Panc1 (cell line): ENCODE measurements around the gene UCP3. TPM values are rescaled to one million over a fixed set of nuclear protein-coding genes. Genes with fewer than 3 reads are reported as not detected.

ENCODE experiments used
- ATAC-seq: fragments of 200-7000 bp; cut with Tn5 transposase; 2 replicates; pipeline ENCODE4 v1.9.1; 2020; ENCODE audit warnings: mild to moderate bottlenecking, moderate library complexity
- BruUV-seq: library from RNA; stranded (reverse); fragments of 400-500 nt; replicated peaks from 2 replicates; lab custom pipeline; 2021; lab: Mats Ljungman, UMichigan
- CTCF ChIA-PET: fragments of 300-600 bp; sonication (Branson Sonifier 250); formaldehyde crosslinking; loops from one replicate; lab custom pipeline; 2022; ENCODE audit warnings: antibody characterized with exemption; lab: Charles Lee
- POLR2A ChIA-PET: fragments of 300-600 bp; sonication (Branson Sonifier 250); formaldehyde crosslinking; loops from one replicate; lab custom pipeline; 2022; ENCODE audit warnings: antibody characterized with exemption; lab: Charles Lee
- DNase-seq: peaks from one replicate; pipeline ENCODE4 v3.0.0-alpha.2; 2010; ENCODE audit warnings: low read depth, low spot score
- H3K27ac ChIP-seq: 2 replicates; pipeline ENCODE4 v1.5.1; 2011; ENCODE audit warnings: mild to moderate bottlenecking, low read length, inconsistent platforms
- H3K27me3 ChIP-seq: fragments of 200-500 bp; sonication (Bioruptor generic); 2 replicates; pipeline ENCODE4 v1.6.0; 2014; ENCODE audit warnings: low read length, inconsistent platforms; ENCODE audit not compliant: control insufficient read depth, insufficient read depth
- H3K36me3 ChIP-seq: fragments of 200-500 bp; sonication (Bioruptor generic); 2 replicates; pipeline ENCODE4 v1.5.1; 2014; ENCODE audit warnings: inconsistent platforms, mild to moderate bottlenecking, low read length, moderate library complexity; ENCODE audit not compliant: control insufficient read depth, insufficient read depth
- H3K4me1 ChIP-seq: 2 replicates; pipeline ENCODE4 v1.5.1; 2011; ENCODE audit warnings: inconsistent platforms, mild to moderate bottlenecking, low read length, moderate library complexity; ENCODE audit not compliant: control insufficient read depth, insufficient read depth
- H3K4me3 ChIP-seq, 2 experiments: 2 replicates each; pipeline ENCODE4 v1.5.1; 2011 to 2012; ENCODE audit warnings: low read depth in 2 of 2, low read length in 2 of 2, mild to moderate bottlenecking in 2 of 2, inconsistent platforms in 1 of 2, moderate library complexity in 1 of 2
- H3K9me3 ChIP-seq: fragments of 200-500 bp; sonication (Bioruptor generic); 2 replicates; pipeline ENCODE4 v1.5.1; 2014; ENCODE audit warnings: low read depth, mild to moderate bottlenecking, inconsistent platforms, low read length, moderate library complexity; ENCODE audit not compliant: control insufficient read depth, insufficient read depth
- POLR2AphosphoS5 ChIP-seq: IDR thresholded peaks from 2 replicates; pipeline ENCODE4 v1.6.1; 2012; ENCODE audit warnings: mild to moderate bottlenecking, low read depth, low read length, moderate library complexity
- SIN3A ChIP-seq: IDR thresholded peaks from 2 replicates; pipeline ENCODE4 v1.6.1; 2012; ENCODE audit warnings: low read depth, mild to moderate bottlenecking, low read length, moderate library complexity, borderline replicate concordance; ENCODE audit not compliant: insufficient read depth
- TCF7L2 ChIP-seq: IDR thresholded peaks from 2 replicates; pipeline ENCODE4 v1.6.1; 2011; ENCODE audit warnings: mild to moderate bottlenecking, low read depth, low read length, inconsistent platforms
- in situ Hi-C: cut with HindIII; loops from 2 replicates; pipeline ENCODE4 v1.10.0; 2016; ENCODE audit warnings: low sequenced_read_pairs, low pct_unique_long_range_greater_than_20kb
- intact Hi-C: fragments of 100-400 bp; cut with micrococcal nuclease; formaldehyde crosslinking; loops from one replicate; pipeline ENCODE4 v1.10.0; 2022; ENCODE audit not compliant: unreplicated experiment
- total RNA-seq: library from RNA; stranded (reverse); gene quantifications from one replicate; pipeline ENCODE4 v1.2.1, GENCODE V29; 2021; ENCODE audit not compliant: unreplicated experiment
- TF ChIP-seq, protein P1 (sequence below): fragments of 450-650 bp; IDR thresholded peaks from 2 replicates; pipeline ENCODE4 v1.5.1; 2017; ENCODE audit warnings: mild to moderate bottlenecking
- TF ChIP-seq, protein P2 (sequence below), 2 experiments: IDR thresholded peaks; 2 replicates each; pipeline ENCODE4 v1.6.1; 2011 to 2012; ENCODE audit warnings: low read depth in 2 of 2, control low read depth in 1 of 2, low read length in 1 of 2, mild to moderate bottlenecking in 1 of 2, moderate library complexity in 1 of 2; ENCODE audit not compliant: insufficient read depth in 1 of 2

UCP3 gene
- total RNA-seq, 1 experiment from 2014 or later, result 0.46 TPM

DNA sequence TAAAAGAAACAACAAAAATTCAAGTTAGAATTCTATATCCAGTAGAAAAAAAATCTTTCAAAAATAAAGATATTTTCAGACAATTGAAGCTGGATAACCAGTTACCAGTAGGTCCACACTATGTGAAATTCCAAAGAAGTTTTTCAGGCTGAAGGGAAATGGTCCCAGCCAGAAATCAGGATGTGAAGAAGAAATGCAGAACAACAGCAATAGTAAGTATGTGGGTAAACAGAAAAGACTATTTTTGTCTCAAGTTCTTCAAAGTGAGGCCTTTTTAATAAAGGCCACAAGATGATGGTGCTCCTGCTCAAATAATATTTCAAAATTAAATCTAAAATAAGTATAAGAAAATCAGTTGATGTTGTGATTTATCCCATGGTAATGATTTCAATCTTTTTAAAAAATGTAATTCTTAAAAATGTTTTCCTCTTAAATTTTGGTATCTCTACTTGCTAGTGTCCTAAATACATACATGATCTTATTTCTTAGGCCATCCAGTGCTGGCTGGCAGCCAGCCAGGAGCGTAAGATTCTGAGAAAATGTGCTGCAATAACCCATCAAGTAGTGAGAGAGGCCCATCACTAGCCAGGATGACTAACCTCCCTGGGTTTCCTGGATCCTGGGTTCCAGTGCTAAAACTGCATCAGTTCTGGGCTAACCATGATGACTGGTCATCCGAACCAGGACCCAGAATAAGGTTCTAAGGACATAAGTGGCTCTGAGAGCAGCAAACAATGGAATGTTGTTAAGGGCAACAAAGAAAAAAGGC is 15.6 kb upstream of the UCP3 start:
- Histone ChIP-seq H3K9me3 (no peaks in the 10 kb centered on the region), H3K4me3 (no peak overlapping the region), H3K27me3 (no peaks in the 10 kb centered on the region), H3K36me3 (no peaks in the 10 kb centered on the region), H3K4me1 (no peaks in the 10 kb centered on the region), H3K27ac (no peak overlapping the region)
- ChIA-PET POLR2A (no interaction called here), CTCF (no interaction called here)
- no TSS peak for BruUV-seq
- in situ Hi-C loops, result no loop called here
- ATAC-seq (no peak), DNase-seq (no peak)
- TF ChIP-seq TCF7L2, result no peak
- TF ChIP-seq POLR2AphosphoS5, result no peak
- TF ChIP-seq, protein P1, sequence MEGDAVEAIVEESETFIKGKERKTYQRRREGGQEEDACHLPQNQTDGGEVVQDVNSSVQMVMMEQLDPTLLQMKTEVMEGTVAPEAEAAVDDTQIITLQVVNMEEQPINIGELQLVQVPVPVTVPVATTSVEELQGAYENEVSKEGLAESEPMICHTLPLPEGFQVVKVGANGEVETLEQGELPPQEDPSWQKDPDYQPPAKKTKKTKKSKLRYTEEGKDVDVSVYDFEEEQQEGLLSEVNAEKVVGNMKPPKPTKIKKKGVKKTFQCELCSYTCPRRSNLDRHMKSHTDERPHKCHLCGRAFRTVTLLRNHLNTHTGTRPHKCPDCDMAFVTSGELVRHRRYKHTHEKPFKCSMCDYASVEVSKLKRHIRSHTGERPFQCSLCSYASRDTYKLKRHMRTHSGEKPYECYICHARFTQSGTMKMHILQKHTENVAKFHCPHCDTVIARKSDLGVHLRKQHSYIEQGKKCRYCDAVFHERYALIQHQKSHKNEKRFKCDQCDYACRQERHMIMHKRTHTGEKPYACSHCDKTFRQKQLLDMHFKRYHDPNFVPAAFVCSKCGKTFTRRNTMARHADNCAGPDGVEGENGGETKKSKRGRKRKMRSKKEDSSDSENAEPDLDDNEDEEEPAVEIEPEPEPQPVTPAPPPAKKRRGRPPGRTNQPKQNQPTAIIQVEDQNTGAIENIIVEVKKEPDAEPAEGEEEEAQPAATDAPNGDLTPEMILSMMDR, result no peak
- TF ChIP-seq SIN3A, result no peak
- TF ChIP-seq, protein P2, sequence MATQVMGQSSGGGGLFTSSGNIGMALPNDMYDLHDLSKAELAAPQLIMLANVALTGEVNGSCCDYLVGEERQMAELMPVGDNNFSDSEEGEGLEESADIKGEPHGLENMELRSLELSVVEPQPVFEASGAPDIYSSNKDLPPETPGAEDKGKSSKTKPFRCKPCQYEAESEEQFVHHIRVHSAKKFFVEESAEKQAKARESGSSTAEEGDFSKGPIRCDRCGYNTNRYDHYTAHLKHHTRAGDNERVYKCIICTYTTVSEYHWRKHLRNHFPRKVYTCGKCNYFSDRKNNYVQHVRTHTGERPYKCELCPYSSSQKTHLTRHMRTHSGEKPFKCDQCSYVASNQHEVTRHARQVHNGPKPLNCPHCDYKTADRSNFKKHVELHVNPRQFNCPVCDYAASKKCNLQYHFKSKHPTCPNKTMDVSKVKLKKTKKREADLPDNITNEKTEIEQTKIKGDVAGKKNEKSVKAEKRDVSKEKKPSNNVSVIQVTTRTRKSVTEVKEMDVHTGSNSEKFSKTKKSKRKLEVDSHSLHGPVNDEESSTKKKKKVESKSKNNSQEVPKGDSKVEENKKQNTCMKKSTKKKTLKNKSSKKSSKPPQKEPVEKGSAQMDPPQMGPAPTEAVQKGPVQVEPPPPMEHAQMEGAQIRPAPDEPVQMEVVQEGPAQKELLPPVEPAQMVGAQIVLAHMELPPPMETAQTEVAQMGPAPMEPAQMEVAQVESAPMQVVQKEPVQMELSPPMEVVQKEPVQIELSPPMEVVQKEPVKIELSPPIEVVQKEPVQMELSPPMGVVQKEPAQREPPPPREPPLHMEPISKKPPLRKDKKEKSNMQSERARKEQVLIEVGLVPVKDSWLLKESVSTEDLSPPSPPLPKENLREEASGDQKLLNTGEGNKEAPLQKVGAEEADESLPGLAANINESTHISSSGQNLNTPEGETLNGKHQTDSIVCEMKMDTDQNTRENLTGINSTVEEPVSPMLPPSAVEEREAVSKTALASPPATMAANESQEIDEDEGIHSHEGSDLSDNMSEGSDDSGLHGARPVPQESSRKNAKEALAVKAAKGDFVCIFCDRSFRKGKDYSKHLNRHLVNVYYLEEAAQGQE (IDR thresholded peaks at IDR 0.05; ENCODE audit: insufficient read depth in 1 of 2, low read depth in 2 of 2, low read length in 1 of 2), result no peak
- intact Hi-C loops, result no loop called here

DNA sequence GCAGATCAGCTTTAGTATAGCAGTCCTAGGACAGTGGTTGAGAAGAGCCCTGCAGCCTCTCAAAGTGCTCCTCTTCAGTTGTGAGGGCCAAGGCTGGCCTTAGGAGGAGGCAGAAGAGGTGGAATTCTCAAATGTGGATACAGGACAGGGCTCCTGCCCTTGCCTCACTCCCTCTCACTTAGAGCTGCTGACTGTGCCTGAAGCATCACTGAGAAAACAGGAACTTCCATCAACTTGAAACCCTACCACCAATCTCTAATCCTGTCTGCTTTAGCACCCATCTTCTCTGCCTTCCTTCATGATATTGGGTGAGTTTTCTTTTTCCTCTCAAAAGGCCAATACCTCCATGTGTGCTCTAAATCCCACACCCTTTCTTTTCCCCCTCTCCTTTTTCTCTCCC is 14.4 kb upstream of the UCP3 start:
- TF ChIP-seq POLR2AphosphoS5 (no peak), TCF7L2 (no peak), SIN3A (no peak)
- TF ChIP-seq, protein P2 (IDR thresholded peaks at IDR 0.05; ENCODE audit: insufficient read depth in 1 of 2, low read depth in 2 of 2, low read length in 1 of 2), result no peak
- TF ChIP-seq, protein P1, result no peak
- Histone ChIP-seq H3K4me3 (no peak overlapping the region), H3K36me3 (no peaks in the 10 kb centered on the region), H3K27me3 (no peaks in the 10 kb centered on the region), H3K9me3 (no peaks in the 10 kb centered on the region), H3K27ac (no peak overlapping the region), H3K4me1 (no peaks in the 10 kb centered on the region)
- ChIA-PET POLR2A (interaction anchor here (0.6 kb wide), 1 partner anchor 21 kb away, joined by 3 read pairs; no protein-coding TSS in a partner anchor), CTCF (no interaction called here)
- intact Hi-C loops, result no loop called here
- ATAC-seq, result no peak
- BruUV-seq, result no TSS peak
- no peak for DNase-seq
- in situ Hi-C loops, result no loop called here
